ENCODE measurements around the gene GPR55. TPM values are rescaled to one million over a fixed set of nuclear protein-coding genes. Genes with fewer than 3 reads are reported as not detected.

The GPR55 gene
- total and polyA plus RNA-seq, 2 of the 4 experiments (the other 2 are of a cell fraction) = 0.03 TPM; not detected in 1

DNA sequence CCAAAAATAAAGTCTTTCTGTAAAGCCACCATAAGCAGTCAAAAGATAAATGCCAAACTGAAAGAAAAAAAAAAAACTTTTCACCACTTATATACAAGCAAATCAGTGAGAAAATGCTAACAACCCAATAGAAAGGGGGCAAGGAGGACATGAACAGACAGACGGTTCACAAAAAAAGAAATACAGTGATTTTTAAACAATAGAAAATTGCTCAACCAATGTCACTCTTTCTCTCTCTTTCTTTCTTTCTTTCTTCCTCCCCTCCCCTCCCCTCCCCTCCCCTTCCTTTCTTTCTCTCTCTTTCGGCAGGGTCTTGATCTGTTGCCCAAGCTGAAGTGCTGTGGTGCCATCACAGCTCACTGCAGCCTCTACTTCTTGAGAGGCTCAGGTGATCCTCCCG, 42.1 kb upstream of the GPR55 start:
- Histone ChIP-seq H3K4me1 (ENCODE audit: control insufficient read depth, insufficient read depth, low read length) (no peaks in the 10 kb centered on the region), H4K5ac (ENCODE audit: low read depth, low read length) (no peak overlapping the region), H3K4ac (ENCODE audit: low read depth, low read length) (no peak overlapping the region), H2BK120ac (ENCODE audit: low read depth, low read length) (no peak overlapping the region), H4K20me1 (ENCODE audit: insufficient read depth, low read length) (no peaks in the 10 kb centered on the region), H3K27ac (ENCODE audit: insufficient read depth, low read length) (no peak overlapping the region), H3K14ac (replicated peaks; ENCODE audit: low read depth, low read length) (no peak overlapping the region), H3K9ac (ENCODE audit: low read depth, low read length) (no peak overlapping the region), H3K4me3 (ENCODE audit: insufficient read depth, low read depth, low read length) (no peak overlapping the region), H3K9me1 (ENCODE audit: insufficient read depth, low read length) (no peaks in the 10 kb centered on the region), H2BK20ac (ENCODE audit: low read depth, low read length) (no peak overlapping the region), H3K36me3 (ENCODE audit: control insufficient read depth, insufficient read depth, low read length) (no peaks in the 10 kb centered on the region), H2BK15ac (ENCODE audit: low read depth, low read length) (no peak overlapping the region), H4K8ac (ENCODE audit: low read depth in 2 of 2, low read length in 2 of 2) (no peak overlapping the region), H3K9me3 (ENCODE audit: control insufficient read depth, insufficient read depth, low read length) (no peaks in the 10 kb centered on the region), H3K23ac (ENCODE audit: low read depth, low read length) (no peak overlapping the region), H3K4me2 (ENCODE audit: low read depth, low read length) (no peak overlapping the region), H3K79me1 (ENCODE audit: low read depth in 1 of 2, low read length in 2 of 2) (no peaks in the 10 kb centered on the region), H4K91ac (ENCODE audit: insufficient read depth, low read depth, low read length) (no peak overlapping the region), H3K56ac (ENCODE audit: extremely low read depth, insufficient read depth, low read length) (no peak overlapping the region), H2AK5ac (ENCODE audit: low read depth, low read length) (no peak overlapping the region), H2AFZ (replicated peaks; ENCODE audit: low read length, poor library complexity) (no peak overlapping the region), H3K27me3 (ENCODE audit: control insufficient read depth, insufficient read depth, low read length) (peaks cover 7% of the 10 kb centered on the region), H2AK9ac (replicated peaks; ENCODE audit: low read depth, low read length, poor library complexity) (no peak overlapping the region), H3K18ac (ENCODE audit: low read depth, low read length) (no peak overlapping the region), H2BK5ac (ENCODE audit: low read depth, low read length, poor library complexity, severe bottlenecking) (no peak overlapping the region)
- ATAC-seq (ENCODE audit: low read depth) (no peak), DNase-seq (no peak)
- intact Hi-C loops (cut with micrococcal nuclease) (no loop called here), dilution Hi-C loops (cut with HindIII; ENCODE audit: low sequenced_read_pairs, unreplicated experiment) (no loop called here), in situ Hi-C loops (cut with MboI; ENCODE audit: low sequenced_read_pairs) (no loop called here)
- BruUV-seq (replicated peaks) = no TSS peak
- TF ChIP-seq MAZ (IDR thresholded peaks at IDR 0.05; ENCODE audit: borderline replicate concordance, low read depth, low read length) = no peak
- TF ChIP-seq, protein P1, sequence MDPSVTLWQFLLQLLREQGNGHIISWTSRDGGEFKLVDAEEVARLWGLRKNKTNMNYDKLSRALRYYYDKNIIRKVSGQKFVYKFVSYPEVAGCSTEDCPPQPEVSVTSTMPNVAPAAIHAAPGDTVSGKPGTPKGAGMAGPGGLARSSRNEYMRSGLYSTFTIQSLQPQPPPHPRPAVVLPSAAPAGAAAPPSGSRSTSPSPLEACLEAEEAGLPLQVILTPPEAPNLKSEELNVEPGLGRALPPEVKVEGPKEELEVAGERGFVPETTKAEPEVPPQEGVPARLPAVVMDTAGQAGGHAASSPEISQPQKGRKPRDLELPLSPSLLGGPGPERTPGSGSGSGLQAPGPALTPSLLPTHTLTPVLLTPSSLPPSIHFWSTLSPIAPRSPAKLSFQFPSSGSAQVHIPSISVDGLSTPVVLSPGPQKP (IDR thresholded peaks at IDR 0.05; ENCODE audit: borderline replicate concordance, low read depth, low read length) = no peak
- no peak for TF ChIP-seq RAD21 (IDR thresholded peaks at IDR 0.05; ENCODE audit: low read length)
- TF ChIP-seq MAFK (IDR thresholded peaks at IDR 0.05; ENCODE audit: low read depth, low read length) = no peak
- TF ChIP-seq MXI1 (IDR thresholded peaks at IDR 0.05; ENCODE audit: borderline replicate concordance, low read depth, low read length) = no peak
- TF ChIP-seq FOS (IDR thresholded peaks at IDR 0.05; ENCODE audit: low read depth, low read length) = no peak
- TF ChIP-seq BHLHE40 (IDR thresholded peaks at IDR 0.05; ENCODE audit: low read depth, low read length) = no peak
- TF ChIP-seq POLR2A (IDR thresholded peaks at IDR 0.05; ENCODE audit: low read depth, low read length) = no peak
- TF ChIP-seq SMC3 (IDR thresholded peaks at IDR 0.05; ENCODE audit: low read depth, low read length) = no peak
- TF ChIP-seq, protein P2, sequence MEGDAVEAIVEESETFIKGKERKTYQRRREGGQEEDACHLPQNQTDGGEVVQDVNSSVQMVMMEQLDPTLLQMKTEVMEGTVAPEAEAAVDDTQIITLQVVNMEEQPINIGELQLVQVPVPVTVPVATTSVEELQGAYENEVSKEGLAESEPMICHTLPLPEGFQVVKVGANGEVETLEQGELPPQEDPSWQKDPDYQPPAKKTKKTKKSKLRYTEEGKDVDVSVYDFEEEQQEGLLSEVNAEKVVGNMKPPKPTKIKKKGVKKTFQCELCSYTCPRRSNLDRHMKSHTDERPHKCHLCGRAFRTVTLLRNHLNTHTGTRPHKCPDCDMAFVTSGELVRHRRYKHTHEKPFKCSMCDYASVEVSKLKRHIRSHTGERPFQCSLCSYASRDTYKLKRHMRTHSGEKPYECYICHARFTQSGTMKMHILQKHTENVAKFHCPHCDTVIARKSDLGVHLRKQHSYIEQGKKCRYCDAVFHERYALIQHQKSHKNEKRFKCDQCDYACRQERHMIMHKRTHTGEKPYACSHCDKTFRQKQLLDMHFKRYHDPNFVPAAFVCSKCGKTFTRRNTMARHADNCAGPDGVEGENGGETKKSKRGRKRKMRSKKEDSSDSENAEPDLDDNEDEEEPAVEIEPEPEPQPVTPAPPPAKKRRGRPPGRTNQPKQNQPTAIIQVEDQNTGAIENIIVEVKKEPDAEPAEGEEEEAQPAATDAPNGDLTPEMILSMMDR (conservative IDR thresholded peaks at IDR 0.05; ENCODE audit: low read depth, low read length) = no peak
- TF ChIP-seq, protein P3, sequence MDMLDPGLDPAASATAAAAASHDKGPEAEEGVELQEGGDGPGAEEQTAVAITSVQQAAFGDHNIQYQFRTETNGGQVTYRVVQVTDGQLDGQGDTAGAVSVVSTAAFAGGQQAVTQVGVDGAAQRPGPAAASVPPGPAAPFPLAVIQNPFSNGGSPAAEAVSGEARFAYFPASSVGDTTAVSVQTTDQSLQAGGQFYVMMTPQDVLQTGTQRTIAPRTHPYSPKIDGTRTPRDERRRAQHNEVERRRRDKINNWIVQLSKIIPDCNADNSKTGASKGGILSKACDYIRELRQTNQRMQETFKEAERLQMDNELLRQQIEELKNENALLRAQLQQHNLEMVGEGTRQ (IDR thresholded peaks at IDR 0.05; ENCODE audit: low read depth, low read length) = no peak
- no peak for TF ChIP-seq CEBPB (IDR thresholded peaks at IDR 0.05; ENCODE audit: low read depth, low read length)
- no peak for TF ChIP-seq RFX5 (IDR thresholded peaks at IDR 0.05; ENCODE audit: low read depth, low read length)
- no peak for TF ChIP-seq CHD1 (IDR thresholded peaks at IDR 0.05; ENCODE audit: low read depth, low read length)
- TF ChIP-seq NFE2L2 (IDR thresholded peaks at IDR 0.05; ENCODE audit: low read depth, low read length) = no peak
- no peak for TF ChIP-seq RCOR1 (IDR thresholded peaks at IDR 0.05; ENCODE audit: insufficient replicate concordance, low read length)
- no CpG with 5 or more reads among the region's 3 CpGs for WGBS, 2 experiments (ENCODE audit: extremely low coverage in 2 of 2, insufficient read length in 1 of 2)
- CTCF ChIA-PET = no interaction called here
- POLR2A ChIA-PET (ENCODE audit: unreplicated experiment) = no interaction called here

Measured in IMR-90 (cell line).